NCI-H1105 (cell line): ENCODE results near the gene PRDM13.
"Not testable (repeated sequence)": the region's sequence is repeated elsewhere in the genome, so short reads cannot be mapped to it uniquely, and the experiment has no call there.

Experiments used
- DNase-seq: peaks from one replicate; lab custom pipeline; 2025; lab: John Stamatoyannopoulos, UW

The PRDM13 gene

DNA sequence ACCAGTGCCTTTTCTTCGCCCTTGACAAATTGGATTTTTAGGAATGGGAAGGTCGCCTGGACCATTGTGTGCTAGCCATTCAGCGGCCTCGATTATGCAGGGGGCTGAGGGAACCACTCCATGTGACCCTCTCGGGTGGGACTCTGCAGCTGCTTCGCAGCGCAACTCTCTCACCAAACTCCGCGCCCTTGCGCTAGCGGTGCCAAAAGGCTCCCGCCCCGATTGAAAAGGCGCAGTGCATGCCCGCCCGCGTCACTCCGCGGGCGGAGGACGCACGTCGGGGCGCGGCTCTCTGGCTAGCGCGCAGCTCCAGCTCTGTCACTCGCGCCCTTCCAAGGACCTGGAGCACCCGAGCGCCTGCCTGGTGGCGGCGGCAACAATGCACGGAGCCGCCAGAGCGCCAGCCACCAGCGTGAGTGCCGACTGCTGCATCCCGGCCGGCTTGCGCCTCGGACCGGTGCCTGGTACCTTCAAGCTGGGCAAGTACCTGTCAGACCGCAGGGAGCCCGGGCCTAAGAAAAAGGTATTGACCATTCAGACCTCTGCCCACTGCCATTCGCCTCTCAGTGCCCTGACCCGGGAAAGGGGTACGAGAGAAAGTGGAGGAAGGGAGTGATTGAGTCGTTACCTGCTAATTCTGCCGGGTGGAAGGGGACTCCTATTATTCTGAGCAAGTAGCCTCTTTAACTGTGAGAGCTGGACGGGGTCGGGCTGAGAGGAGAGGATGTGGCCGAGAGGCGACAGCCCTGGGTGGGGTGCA is at the start of gene PRDM13:
PRDM13 (plus strand) TSS at position 178 of the 760 bp plus-strand sequence; CDS start at position 380, 202 bp downstream.
- DNase-seq, result no peak

DNA sequence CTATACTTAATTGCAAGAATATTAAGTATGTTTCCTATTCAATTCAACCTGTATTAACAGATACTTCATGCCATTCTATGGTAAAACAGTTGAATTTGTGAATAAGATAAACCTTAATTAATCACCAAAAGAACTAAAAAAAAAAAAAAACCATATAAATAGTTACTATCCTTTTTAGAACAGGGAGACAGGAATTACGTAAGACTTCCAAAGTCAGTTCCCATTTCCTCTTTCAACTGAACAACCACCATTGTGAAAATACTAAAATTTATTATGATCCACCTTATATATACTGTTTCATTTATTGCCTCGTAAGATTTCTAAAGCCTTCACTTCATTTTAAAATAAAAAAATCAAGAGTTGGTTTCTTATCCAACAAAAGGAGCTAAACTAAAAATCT is 47.6 kb upstream of the PRDM13 start:
- no peak for DNase-seq

DNA sequence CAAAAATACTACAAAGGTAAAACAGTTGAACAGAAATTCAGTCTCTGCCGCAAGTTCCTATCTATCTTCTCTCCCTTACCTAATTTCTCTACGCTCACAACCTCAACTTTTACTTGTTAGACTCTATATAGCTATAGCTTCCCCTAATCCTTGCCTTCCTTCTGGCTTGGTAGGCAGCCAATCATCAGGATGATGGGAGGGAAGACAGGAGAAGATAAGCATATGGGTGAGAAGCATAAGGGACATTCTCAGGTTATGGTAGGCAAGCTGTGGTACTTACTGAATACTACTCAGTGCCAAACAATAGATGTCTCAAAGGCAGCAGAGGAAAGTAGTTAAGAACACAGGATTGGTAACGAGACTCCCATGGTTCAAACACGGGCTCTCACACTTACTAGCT is 46.0 kb upstream of the PRDM13 start:
- no peak for DNase-seq

DNA sequence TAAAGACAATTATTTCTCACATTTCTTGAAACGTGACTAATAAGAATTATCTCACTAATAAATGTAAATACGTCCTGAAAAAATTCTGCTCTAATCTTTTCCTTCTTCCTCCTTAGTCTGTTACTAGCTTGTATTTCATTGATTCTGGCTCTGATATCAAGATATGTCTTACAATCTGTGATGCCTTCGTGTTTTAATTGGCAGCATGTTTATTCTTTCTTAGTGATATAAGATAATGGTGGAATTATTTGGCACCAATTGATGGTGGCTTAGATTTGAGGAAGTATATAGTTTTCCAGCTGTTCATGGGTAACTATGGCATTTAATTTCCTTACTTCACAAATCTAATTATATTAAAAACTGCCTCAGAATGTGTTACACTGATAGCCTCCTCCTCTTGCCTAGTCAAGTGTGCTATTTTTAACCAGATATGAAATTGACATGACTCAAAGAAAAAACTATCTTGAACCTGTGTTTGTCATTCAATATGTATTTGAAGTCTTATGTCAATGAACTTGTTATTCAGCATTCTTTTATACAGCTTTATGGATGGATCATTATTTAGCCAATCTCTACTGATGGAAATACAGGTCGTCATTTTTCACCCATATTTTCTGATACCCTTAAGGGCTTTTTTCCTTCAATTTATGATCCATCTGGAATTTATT is 43.4 kb upstream of the PRDM13 start:
- DNase-seq, result no peak

DNA sequence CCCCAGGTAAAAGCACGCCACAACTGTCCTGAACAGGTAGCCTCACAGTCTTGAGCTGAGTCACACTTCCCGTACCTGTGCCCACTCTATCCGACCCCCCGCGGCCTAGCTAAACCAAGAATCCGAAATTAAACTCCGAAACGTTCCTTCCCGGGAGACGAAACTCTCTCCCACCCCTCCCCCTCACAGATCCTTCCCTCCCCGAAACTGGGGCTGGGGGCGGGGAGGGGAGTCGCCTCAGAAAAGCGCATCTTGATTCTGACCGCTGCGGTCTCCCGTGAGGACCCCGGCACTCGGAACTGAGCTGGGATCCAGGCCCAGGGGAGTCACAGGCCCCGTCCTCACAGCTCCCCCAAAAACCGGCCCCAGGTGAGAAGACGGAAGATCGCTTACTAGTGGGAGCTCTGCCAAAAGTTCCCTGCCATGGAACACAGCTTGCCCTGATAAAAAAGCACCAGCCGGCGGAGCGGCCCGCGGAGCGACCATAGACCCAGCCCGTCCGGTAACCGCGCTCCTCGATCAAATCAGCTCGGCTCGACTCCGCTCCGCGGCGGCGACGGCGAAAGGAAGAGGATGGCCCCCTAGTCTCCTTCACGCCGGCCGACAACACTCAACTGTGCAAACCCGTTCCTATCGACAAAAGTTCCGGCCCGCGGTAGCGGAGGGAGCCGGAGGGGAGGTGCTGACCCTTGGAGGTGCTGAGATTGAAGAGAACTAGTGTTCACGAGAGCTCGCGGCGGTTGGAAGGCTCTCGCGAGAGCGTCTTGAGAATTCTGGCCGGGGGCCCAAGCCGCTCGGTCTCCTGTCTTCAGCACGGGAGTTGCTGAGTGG is 38.3 kb upstream of the PRDM13 start, which contains the start of gene CCNC:
CCNC (minus strand) TSS at position 558 of the 831 bp plus-strand sequence; CDS start at position 425, 133 bp downstream.
- DNase-seq, result peak; percentile 92

DNA sequence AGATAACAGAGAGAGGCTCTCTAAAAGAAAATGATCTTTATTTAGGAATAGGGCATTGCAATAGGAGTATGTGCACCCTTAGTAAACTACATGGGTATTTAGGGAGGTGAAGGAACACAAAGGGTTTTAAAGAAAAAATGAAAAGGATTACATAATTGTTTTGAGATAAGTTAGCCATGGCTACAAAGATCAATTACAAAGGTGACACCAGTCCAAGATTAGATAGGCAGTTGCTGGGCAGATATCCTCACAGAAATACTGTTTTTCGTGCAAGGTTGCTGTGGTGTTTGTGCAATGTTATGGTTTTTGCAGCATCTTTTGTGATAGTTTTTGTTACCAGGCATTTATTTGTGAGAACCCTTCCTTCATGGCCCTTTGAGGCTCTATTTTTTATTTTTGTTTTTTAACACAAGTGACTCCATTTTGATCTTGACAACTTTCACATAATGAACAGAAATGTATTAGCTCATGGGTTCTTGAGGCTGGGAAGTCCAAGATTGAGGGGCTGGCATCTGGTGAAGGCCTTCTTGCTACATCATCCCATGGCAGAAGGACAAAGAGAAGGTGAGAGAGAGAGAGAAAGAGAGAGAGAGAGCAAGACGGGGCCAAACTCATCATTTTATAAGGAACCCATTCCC is 32.5 kb upstream of the PRDM13 start:
- no peak for DNase-seq

DNA sequence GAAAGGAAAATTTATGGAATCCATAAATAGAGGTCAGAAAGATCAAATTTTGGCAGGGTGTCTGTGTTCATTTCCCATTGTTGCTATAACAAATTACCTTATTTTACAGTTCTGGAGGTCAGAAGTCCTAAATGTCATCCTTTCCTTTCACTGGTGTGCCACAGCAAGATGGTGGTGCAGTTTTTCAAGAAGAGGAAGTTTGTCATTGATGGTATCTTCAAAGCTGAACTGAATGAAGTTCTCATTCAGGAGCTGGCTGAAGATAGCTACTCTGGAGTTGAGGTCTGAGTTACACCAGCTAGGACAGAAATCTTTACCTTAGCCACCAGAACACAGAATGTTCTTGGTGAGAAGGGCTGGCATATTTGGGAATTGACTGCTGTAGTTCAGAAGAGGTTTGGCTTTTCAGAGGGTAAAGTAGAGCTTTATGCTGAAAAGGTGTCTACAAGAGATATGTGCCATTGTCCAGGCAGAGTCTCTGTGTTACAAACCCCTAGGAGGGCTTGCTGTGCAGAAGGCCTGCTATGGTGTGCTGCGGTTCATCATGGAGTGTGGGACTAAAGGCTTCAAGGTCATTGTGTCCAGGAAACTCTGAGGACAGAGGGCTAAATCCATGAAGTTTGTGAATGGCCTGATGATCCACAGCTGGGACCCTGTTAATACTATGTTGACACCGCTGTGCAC is 30.9 kb upstream of the PRDM13 start:
- no peak for DNase-seq

DNA sequence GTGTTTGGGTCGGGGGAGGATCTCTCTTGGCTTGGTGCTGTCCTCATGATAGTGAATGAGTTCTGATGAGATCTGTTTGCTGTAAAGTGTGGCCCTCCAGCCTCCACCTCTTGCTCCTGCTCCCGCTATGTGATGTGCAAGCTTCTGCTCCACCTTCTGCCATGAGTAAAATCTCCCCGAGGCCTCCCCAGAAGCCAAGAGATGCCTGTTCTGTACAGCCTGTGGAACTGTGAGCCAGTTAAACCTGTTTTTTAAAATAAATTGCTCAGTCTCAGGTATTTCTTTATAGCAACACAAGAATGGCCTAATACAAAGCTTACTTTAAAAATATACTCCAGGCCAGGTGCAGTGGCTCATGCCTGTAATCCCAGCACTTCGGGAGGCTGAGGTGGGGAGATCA is 26.9 kb upstream of the PRDM13 start:
- no peak for DNase-seq

DNA sequence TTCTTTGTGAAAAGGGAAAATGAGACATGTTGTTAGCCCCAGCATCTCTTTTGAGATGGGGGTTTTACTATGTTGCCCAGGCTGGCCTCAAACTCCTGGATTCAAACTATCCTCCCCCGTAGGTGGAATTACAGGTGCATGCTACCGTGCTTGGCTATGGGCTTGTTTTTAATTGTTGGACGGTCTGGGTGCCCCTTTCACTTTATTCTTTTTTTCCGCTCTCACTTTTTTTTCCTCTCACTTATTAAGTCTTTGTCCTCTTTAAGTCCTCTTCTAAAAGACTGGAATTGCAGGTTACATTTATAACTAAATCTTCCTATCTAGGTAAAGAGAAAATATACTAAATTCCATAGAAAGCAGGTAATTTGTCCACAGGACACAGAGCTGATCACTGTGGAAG is 18.8 kb upstream of the PRDM13 start:
- DNase-seq, result no peak

DNA sequence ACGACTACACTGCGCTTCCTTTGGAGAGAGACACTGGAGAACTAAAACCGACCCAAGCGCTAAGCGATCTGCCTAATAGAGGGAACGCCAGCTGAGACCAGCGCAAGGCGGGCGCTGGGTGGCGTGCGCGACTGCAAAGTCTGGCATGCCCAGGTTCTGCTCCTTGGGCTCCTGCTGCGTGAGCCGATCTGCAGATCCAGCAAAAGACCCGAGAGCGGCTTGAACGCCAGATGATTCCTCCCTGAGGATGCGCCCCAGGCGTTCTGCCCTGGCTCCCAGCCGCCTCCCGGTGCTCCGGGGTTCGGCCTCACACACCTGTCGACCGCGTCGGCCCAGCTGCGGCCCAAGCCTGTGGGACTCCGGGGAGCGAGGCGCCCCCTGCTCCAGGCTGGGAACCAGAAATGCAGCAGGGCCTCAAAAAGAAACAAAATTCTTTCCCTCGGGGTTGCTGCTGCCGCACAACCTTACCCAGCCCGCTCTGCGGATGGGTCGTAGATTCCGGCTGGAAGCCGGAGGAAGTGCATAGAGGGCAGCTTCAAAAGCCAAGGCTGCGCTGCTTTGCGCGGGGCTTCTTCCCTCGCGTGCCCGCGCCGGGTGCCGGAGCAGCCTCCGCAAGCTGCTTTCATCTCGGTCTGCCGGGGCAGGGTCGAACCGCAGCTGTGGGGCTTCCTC is 17.9 kb upstream of the PRDM13 start:
- DNase-seq, result peak; percentile 85

DNA sequence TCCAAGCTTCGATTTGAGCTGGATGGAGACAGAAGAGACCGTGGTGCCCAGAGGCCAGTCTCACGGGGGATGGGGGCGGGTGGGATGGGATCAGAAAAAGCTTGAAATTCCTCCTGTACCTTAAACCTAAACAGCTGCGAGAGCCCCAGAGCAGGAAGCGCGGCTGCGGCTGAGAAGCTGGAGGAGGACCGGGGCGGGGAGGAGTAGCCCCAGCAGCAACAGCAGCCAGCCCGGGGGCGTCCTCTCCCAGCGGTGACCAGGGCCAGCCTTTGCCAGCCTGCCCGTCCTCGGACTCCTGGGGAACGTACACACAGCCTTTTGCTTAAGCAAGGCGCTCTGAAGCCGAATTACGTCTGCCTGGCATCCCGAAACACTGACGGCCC is 17.4 kb upstream of the PRDM13 start:
- DNase-seq, result no peak

DNA sequence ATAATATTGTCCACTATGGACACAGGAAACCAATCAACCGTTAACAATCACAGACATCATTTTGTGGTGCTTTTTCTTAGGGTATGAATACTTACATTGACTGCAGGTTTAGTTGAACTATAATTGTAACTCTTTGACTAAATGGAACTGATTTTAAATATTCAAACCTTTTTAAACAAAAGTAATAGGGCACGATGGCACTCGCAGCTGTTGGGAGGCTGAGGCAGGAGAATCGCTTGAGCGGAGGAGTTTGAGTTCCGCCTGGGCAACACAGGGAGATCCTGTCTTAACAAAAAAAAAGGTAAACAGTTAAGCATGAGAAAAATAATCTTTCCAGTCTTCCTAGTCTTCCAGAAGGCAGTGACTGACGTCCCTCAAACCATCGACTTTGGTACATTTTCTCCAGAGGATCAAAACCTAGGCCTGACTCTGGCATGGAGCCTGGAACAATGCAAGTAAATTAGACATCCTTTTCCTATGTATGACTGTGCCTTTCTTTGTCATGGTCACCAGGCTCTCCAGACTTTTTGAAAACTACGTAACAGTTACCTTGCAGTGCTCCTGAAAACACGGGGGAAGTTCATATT is 16.6 kb upstream of the PRDM13 start:
- no peak for DNase-seq

DNA sequence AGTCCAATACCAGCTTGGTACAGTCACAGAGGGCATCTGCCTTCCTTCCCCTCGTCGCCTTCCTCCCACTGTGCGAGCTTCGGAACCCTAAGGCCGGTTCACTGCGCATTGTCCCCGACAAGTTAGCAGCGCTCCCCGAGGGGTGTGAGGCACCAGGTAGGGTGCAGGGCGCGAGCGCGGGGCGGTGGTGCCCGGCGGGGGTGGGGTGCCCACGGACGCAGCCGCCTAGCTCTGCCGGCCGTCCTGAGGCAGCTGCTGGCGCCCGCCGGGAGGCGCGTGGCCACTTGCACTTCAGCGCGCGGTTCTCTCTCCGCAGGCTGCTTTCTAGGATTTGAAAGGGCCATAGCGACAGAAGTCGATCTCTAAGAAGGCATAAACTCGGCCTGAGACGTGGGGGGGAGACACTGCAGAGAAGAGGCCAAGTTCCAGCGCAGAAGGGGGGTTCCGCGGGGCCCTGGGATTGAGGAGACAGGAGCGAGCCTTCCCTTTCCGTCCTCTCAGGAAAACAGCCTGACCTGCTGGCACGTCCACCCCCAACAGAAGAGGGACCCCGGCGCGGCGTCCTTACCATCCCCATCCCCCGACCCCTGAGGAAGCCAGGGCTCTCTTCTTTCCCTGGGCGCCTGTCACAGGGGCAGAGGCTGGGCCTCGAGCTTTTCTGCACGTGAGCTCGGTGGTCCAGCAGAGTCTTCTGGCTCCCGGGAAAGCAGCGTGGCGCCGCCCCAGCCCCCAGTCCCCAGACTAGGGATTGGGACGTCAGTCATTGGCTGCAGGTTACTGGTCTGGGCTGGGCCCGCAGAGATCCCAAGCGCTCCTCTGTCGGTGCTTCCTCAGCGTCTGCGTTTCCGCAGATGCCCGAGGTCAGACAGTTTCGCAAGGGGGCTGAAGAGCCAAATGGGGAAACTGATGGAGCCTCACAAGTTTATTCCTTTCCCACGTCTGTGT is 15.6 kb upstream of the PRDM13 start:
- DNase-seq, result no peak

DNA sequence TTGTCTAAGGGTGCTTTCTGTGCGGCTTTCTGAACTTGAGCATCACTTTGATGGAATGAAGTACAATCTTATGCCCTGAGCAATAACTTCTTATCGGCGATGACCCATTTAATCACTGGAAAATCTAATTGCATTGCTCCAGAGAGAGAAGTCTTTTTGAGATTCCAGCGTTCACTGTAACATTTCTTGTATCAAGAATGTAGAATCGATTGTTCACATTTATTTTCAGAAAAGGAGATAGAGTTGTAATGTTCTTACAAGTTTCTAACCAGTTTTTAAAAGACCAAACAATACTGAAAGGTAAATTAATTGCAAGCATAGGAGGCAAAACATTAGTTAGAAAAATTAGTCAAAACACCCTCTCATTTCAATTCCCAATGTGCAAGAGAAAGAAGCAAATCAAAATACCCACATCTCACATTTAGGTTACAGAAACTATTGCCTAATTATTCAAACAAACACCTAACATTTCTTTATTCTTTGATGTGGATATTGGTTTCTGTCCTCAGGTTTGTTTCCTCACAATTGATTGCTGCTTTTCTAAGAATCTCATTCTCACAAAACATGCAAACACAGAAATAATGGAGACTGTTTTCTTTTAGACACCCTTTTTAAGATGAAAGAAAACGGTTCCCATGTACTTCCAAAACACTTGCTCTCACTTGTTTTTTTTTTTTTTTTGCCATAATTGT is 14.8 kb upstream of the PRDM13 start:
- DNase-seq, result no peak

DNA sequence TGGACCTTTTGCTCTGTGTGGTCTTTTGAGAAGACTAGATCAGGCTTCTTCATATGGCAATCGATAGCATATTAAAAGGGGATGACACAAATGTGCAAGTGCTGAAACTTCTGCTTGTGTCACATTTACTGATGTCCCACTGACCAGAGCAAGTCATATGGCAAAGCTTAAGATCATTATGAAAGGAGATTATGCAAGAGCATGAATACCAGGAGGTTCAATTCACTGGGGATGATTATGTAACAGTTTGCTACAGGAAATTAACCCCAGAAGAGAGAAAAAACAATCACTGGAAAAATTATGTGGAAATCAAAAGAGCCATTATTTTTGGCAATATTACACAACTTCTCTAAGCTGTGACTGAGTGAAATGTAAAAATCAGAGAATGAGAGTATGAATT is 13.7 kb upstream of the PRDM13 start:
- no peak for DNase-seq

DNA sequence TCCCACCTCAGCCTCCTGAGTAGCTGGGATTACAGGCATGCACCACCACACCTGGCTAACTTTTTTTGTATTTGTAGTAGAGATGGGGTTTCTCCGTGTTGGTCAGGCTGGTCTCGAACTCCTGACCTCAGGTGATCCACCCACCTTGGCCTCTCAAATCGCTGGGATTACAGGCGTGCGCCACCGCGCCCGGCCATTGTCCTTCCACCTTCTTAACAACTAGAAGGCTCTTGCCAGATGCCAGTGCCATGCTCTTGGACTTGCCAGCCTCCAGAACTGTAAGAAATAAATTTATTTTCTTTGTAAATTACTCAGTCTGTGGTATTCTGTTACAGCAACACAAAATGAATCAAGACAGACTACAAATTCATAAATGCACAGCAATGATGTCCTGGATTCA is 11.9 kb upstream of the PRDM13 start:
- DNase-seq, result not testable (repeated sequence)

DNA sequence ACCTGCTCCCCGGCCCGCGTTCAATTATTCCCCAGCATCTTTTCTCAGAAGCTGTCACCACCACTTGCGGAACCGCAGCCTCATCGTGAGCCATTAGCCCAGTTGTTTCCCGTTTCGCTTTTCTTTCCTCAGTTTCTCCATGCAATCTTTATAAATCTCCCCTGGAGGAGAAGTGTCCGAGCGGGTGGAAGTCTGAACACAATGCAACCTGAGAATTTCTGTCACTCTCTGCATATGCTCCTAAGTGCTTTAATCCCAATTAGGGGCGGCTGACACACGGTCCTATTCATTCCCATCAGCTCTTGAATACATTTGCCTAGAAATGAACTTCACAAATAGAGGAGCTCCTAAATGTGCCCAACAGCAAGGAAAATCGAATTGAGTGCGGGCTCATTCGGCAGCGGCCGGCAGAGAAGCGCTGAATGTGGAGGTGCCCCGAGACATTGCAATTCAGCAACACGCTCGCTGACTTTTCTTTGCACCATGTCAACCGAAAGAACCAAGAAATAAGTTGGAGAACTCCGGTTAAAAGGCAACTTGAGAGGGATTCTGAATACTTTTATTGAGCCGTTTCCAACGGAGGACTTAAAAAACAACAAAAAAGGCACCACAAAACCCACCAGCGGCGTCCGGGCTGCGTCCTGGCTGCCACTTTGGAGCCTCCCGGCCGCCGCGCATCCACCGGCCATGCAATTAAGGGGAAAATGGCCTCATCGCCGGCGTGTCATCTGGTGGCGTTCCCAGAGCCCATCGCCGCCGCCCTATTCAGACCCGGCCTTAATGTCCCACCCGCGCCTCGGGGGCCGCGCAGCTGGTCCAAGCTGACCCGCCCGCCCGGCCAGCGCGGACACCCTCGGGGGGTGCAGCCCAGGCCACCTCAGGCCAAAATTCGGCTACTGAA is 3.9 kb upstream of the PRDM13 start:
- no peak for DNase-seq
